Hypothalamus (tissue), 51 donors: ENCODE measurements around the gene PRPF6.
A peak's percentile ranks its signal among the peaks of the same experiment; 100 is the strongest.

ENCODE experiments used
- DNase-seq, 51 donors: peaks; one replicate each; lab custom pipeline; 2025; lab: John Stamatoyannopoulos, UW

The PRPF6 gene

GRCh38 chr20:64071341-64072332 is 90.7 kb downstream of the PRPF6 start:
- no peak for DNase-seq

GRCh38 chr20:64072498-64073063 is 91.6 kb downstream of the PRPF6 start:
- no peak for DNase-seq

- no peak for DNase-seq
These were observed 92.7 kb downstream of the PRPF6 start for GRCh38 chr20:64073476-64074183.

GRCh38 chr20:64074184-64074789 is 93.4 kb downstream of the PRPF6 start:
- no peak for DNase-seq

GRCh38 chr20:64074963-64075362 is 94.0 kb downstream of the PRPF6 start:
- no peak for DNase-seq

- no peak for DNase-seq
These were observed 94.6 kb downstream of the PRPF6 start for GRCh38 chr20:64075556-64075955.

- no peak for DNase-seq
These were observed 95.4 kb downstream of the PRPF6 start for GRCh38 chr20:64076061-64076997.

GRCh38 chr20:64077094-64077493 is 96.2 kb downstream of the PRPF6 start:
- peak in 5 of 51 donors; percentile 20 to 38 (median 22) for DNase-seq

- DNase-seq = no peak
These were observed 96.6 kb downstream of the PRPF6 start for GRCh38 chr20:64077541-64077875.

- DNase-seq = peak in 1 of 51 donors; percentile 14
These were observed 97.1 kb downstream of the PRPF6 start for GRCh38 chr20:64077876-64078551.

- DNase-seq = no peak
These were observed 98.0 kb downstream of the PRPF6 start for GRCh38 chr20:64078934-64079272.

- peak in 37 of 51 donors; percentile 21 to 77 (median 62) for DNase-seq
These were observed 98.5 kb downstream of the PRPF6 start, which contains the start of gene RGS19 for GRCh38 chr20:64079273-64080012. Gene RGS19, minus strand, starts transcription at chr20:64079518. Its CDS starts 2,632 bp downstream, at chr20:64076886.

GRCh38 chr20:64080013-64080812 is 99.3 kb downstream of the PRPF6 start, which contains the start of gene OPRL1:
Gene OPRL1, plus strand, starts transcription at chr20:64080082. Its CDS starts 12,639 bp downstream, at chr20:64092721.
- peak in 1 of 51 donors; percentile 64 for DNase-seq

- no peak for DNase-seq
These were observed 100.1 kb downstream of the PRPF6 start for GRCh38 chr20:64080813-64081623.

GRCh38 chr20:64081624-64081964 is 100.7 kb downstream of the PRPF6 start:
- DNase-seq = no peak

- DNase-seq = no peak
These were observed 101.3 kb downstream of the PRPF6 start for GRCh38 chr20:64082126-64082731.
